Bronchial epithelial cell (primary cell): ENCODE measurements around the gene SPRR2E. TPM values are rescaled to one million over a fixed set of nuclear protein-coding genes. Genes with fewer than 3 reads are reported as not detected.
"Not testable (repeated sequence)": the region's sequence is repeated elsewhere in the genome, so short reads cannot be mapped to it uniquely, and the experiment has no call there.

Experiments used
- DNase-seq: peaks from one replicate; pipeline ENCODE4 v3.0.0-alpha.2; 2010; ENCODE audit warnings: low read depth
- FAIRE-seq: peaks from 2 replicates; lab custom pipeline; 2011; peaks lifted over from hg19 to GRCh38; lab: Jason Lieb, UNC
- H3K27me3 ChIP-seq: 2 replicates; pipeline ENCODE4 v1.5.1; 2011; ENCODE audit warnings: low read length; ENCODE audit not compliant: control insufficient read depth, insufficient read depth
- H3K36me3 ChIP-seq: 2 replicates; pipeline ENCODE4 v1.5.1; 2011; ENCODE audit warnings: low read length; ENCODE audit not compliant: control insufficient read depth, insufficient read depth
- H3K4me3 ChIP-seq: 2 replicates; pipeline ENCODE4 v1.5.1; 2011; ENCODE audit warnings: mild to moderate bottlenecking, low read depth, low read length, control low read depth
- CTCF ChIP-seq: IDR thresholded peaks from 2 replicates; pipeline ENCODE4 v1.5.1; 2011; ENCODE audit warnings: mild to moderate bottlenecking, moderate library complexity, low read length, control low read depth, inconsistent platforms; ENCODE audit not compliant: insufficient read depth, severe bottlenecking
- total RNA-seq: library from RNA; depleted of rRNA; stranded (reverse); fragments of >200 nt; gene quantifications from 2 replicates; pipeline ENCODE4 v1.2.1, GENCODE V29; 2014

Gene SPRR2E
- total RNA-seq, 1 donor from 2014 or later, result 0.26 TPM

- peak; percentile 55 for DNase-seq
- no peak overlapping the region for H3K4me3 ChIP-seq
- H3K27me3 ChIP-seq, result no peaks in the 10 kb centered on the region
- no peak for FAIRE-seq
- H3K36me3 ChIP-seq, result no peaks in the 10 kb centered on the region
- TF ChIP-seq CTCF, result no peak
Measured at GRCh38 chr1:153127296-153127695, 33.0 kb upstream of the SPRR2E start.

GRCh38 chr1:153125536-153125935 is 31.2 kb upstream of the SPRR2E start:
- FAIRE-seq, result no peak
- TF ChIP-seq CTCF, result no peak
- DNase-seq, result no peak
- Histone ChIP-seq H3K4me3 (no peak overlapping the region), H3K36me3 (no peaks in the 10 kb centered on the region), H3K27me3 (no peaks in the 10 kb centered on the region)

GRCh38 chr1:153123793-153124192 is 29.5 kb upstream of the SPRR2E start:
- not testable (repeated sequence) for H3K36me3 ChIP-seq, H3K27me3 ChIP-seq, FAIRE-seq, DNase-seq, H3K4me3 ChIP-seq

GRCh38 chr1:153122831-153123421 is 28.6 kb upstream of the SPRR2E start:
- DNase-seq (peak; percentile 98), FAIRE-seq (peak; percentile 99)
- Histone ChIP-seq H3K36me3 (no peaks in the 10 kb centered on the region), H3K4me3 (no peak overlapping the region), H3K27me3 (no peaks in the 10 kb centered on the region)
- TF ChIP-seq CTCF, result no peak

GRCh38 chr1:153120945-153121344 is 26.6 kb upstream of the SPRR2E start:
- FAIRE-seq, result no peak

DNA sequence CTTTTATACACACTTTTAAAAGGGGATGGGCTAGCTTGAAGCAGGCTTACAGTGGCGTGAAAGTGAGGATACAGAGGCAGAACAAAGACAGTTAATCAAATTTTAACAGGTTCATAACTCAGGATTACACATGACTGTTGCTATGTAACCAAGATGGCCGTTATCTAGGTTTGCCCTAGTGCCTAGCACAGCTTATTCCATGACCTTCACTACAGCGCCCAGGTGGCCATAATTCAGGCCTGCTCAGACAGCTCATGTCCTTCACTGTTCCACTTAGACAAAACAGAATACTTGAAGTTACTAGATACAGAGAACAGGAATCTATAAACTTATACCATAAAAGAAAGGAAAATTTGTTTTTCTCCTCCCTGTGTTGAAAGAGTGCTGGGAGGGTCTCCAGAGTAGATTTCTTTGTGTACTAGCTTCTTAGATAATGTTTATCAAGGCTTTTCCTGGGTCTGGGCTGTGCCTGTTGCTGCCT is 25.2 kb upstream of the SPRR2E start:
- FAIRE-seq (no peak), DNase-seq (no peak)
- Histone ChIP-seq H3K36me3 (no peaks in the 10 kb centered on the region), H3K4me3 (no peak overlapping the region), H3K27me3 (no peaks in the 10 kb centered on the region)
- no peak for TF ChIP-seq CTCF

More at GRCh38 chr1:153120945-153121344, 26.6 kb upstream of the SPRR2E start:
- H3K4me3 ChIP-seq, result no peak overlapping the region
- H3K27me3 ChIP-seq, result no peaks in the 10 kb centered on the region
- TF ChIP-seq CTCF, result no peak
- H3K36me3 ChIP-seq, result no peaks in the 10 kb centered on the region
- DNase-seq, result no peak

- FAIRE-seq, result peak; percentile 47
- not testable (repeated sequence) for H3K36me3 ChIP-seq, DNase-seq
Measured at GRCh38 chr1:153115264-153115663, 20.9 kb upstream of the SPRR2E start.

More at GRCh38 chr1:153115264-153115663, 20.9 kb upstream of the SPRR2E start:
- not testable (repeated sequence) for H3K27me3 ChIP-seq, H3K4me3 ChIP-seq
